ENCODE data around the gene MAGI2.
A peak's percentile ranks its signal among the peaks of the same experiment; 100 is the strongest.

MAGI2 gene

GRCh38 chr7:79298145-79298760 is 155.2 kb downstream of the MAGI2 start:
- peak in 1 of 2 experiments; percentile 10 for DNase-seq

- no peak for DNase-seq
These were observed 156.7 kb downstream of the MAGI2 start for GRCh38 chr7:79296553-79297320.

- DNase-seq = peak; percentile 15 to 35
These were observed 159.8 kb downstream of the MAGI2 start for GRCh38 chr7:79293655-79294142.

GRCh38 chr7:79292834-79293233 is 160.6 kb downstream of the MAGI2 start:
- DNase-seq = no peak

GRCh38 chr7:79291498-79291865 is 162.0 kb downstream of the MAGI2 start:
- no peak for DNase-seq

- DNase-seq = no peak
These were observed 162.5 kb downstream of the MAGI2 start for GRCh38 chr7:79290841-79291497.

- DNase-seq = no peak
These were observed 163.1 kb downstream of the MAGI2 start for GRCh38 chr7:79290398-79290797.

GRCh38 chr7:79288655-79289054 is 164.8 kb downstream of the MAGI2 start:
- DNase-seq = no peak

- DNase-seq = no peak
These were observed 165.5 kb downstream of the MAGI2 start for GRCh38 chr7:79287981-79288380.

GRCh38 chr7:79286181-79286580 is 167.3 kb downstream of the MAGI2 start:
- DNase-seq = no peak

- DNase-seq = no peak
These were observed 167.7 kb downstream of the MAGI2 start for GRCh38 chr7:79285756-79286155.

GRCh38 chr7:79284211-79284610 is 169.3 kb downstream of the MAGI2 start:
- DNase-seq = no peak

GRCh38 chr7:79282882-79283602 is 170.4 kb downstream of the MAGI2 start:
- no peak for DNase-seq

GRCh38 chr7:79282070-79282694 is 171.3 kb downstream of the MAGI2 start:
- DNase-seq = peak in 1 of 2 experiments; percentile 8

GRCh38 chr7:79281426-79281825 is 172.0 kb downstream of the MAGI2 start:
- no peak for DNase-seq

- DNase-seq = no peak
These were observed 180.5 kb downstream of the MAGI2 start for GRCh38 chr7:79272938-79273337.

- peak; percentile 28 to 54 for DNase-seq
These were observed 181.3 kb downstream of the MAGI2 start for GRCh38 chr7:79272066-79272669.

GRCh38 chr7:79268730-79269129 is 184.7 kb downstream of the MAGI2 start:
- DNase-seq = peak; percentile 45 to 76

- no peak for DNase-seq
These were observed 194.6 kb downstream of the MAGI2 start for GRCh38 chr7:79258826-79259225.

- no peak for DNase-seq
These were observed 195.5 kb downstream of the MAGI2 start for GRCh38 chr7:79257959-79258358.

GRCh38 chr7:79245623-79246249 is 207.7 kb downstream of the MAGI2 start:
- DNase-seq = peak in 1 of 2 experiments; percentile 1

- no peak for DNase-seq
These were observed 209.0 kb downstream of the MAGI2 start for GRCh38 chr7:79244482-79244881.
